Renal cortical epithelial cell (primary cell): ENCODE measurements around the gene ACOT9. TPM values are rescaled to one million over a fixed set of nuclear protein-coding genes. Genes with fewer than 3 reads are reported as not detected.
A peak's percentile ranks its signal among the peaks of the same experiment; 100 is the strongest.
"Not testable (repeated sequence)": the region's sequence is repeated elsewhere in the genome, so short reads cannot be mapped to it uniquely, and the experiment has no call there.

Experiments used
- DNase-seq: peaks from one replicate; pipeline ENCODE4 v3.0.0-alpha.2; 2011; ENCODE audit warnings: low read depth
- total RNA-seq: library from RNA; depleted of rRNA; stranded (reverse); fragments of >200 nt; gene quantifications from 2 replicates; pipeline ENCODE4 v1.2.3, GENCODE V29; 2014

The ACOT9 gene
- total RNA-seq: 51.2 and 112 TPM in 2 replicates

- peak; percentile 94 for DNase-seq
Measured at GRCh38 chrX:23742697-23743622, at the start of gene ACOT9. TSS of gene ACOT9 (minus strand) at chrX:23743276. CDS start at chrX:23743144, 132 bp downstream.

- no peak for DNase-seq
Measured at GRCh38 chrX:23790155-23790497, 47.0 kb upstream of the ACOT9 start.

- DNase-seq: peak; percentile 72
Measured at GRCh38 chrX:23789386-23790154, 46.5 kb upstream of the ACOT9 start.

GRCh38 chrX:23788946-23789345 lies 45.9 kb upstream of the ACOT9 start:
- DNase-seq: peak; percentile 77

GRCh38 chrX:23788521-23788920 lies 45.4 kb upstream of the ACOT9 start:
- DNase-seq: peak; percentile 86

- no peak for DNase-seq
Measured at GRCh38 chrX:23787745-23788118, 44.7 kb upstream of the ACOT9 start.

- DNase-seq: peak; percentile 57
Measured at GRCh38 chrX:23786268-23786815, 43.3 kb upstream of the ACOT9 start.

GRCh38 chrX:23785580-23785979 lies 42.5 kb upstream of the ACOT9 start:
- DNase-seq: no peak

- DNase-seq: peak; percentile 83
Measured at GRCh38 chrX:23784470-23785331, 41.6 kb upstream of the ACOT9 start.

- DNase-seq: no peak
Measured at GRCh38 chrX:23783589-23784469, 40.8 kb upstream of the ACOT9 start.

GRCh38 chrX:23782863-23783588 lies 40.0 kb upstream of the ACOT9 start, which contains the start of gene SAT1:
TSS of gene SAT1 (plus strand) at chrX:23783173. CDS start at chrX:23783352, 179 bp downstream.
- DNase-seq: peak; percentile 73

- DNase-seq: no peak
Measured at GRCh38 chrX:23782455-23782854, 39.4 kb upstream of the ACOT9 start.

GRCh38 chrX:23779025-23779424 lies 35.9 kb upstream of the ACOT9 start:
- peak; percentile 64 for DNase-seq

GRCh38 chrX:23776363-23776762 lies 33.3 kb upstream of the ACOT9 start:
- DNase-seq: no peak

- DNase-seq: no peak
Measured at GRCh38 chrX:23773601-23774175, 30.6 kb upstream of the ACOT9 start.

GRCh38 chrX:23771086-23771485 lies 28.0 kb upstream of the ACOT9 start:
- not testable (repeated sequence) for DNase-seq

GRCh38 chrX:23770142-23770541 lies 27.1 kb upstream of the ACOT9 start:
- no peak for DNase-seq

- no peak for DNase-seq
Measured at GRCh38 chrX:23766650-23767551, 23.8 kb upstream of the ACOT9 start.
